ENCODE data around the gene ARHGEF1.

The ARHGEF1 gene

GRCh38 chr19:41864374-41864773, 18.6 kb upstream of the ARHGEF1 start:
- Histone ChIP-seq H3K79me2 (ENCODE audit: insufficient read depth, low read length) (peaks cover 50% of the 10 kb centered on the region), H3K9me2 (ENCODE audit: low read depth, low read length) (no peaks in the 10 kb centered on the region), H3K4me2 (ENCODE audit: low read length) (peak overlapping the region; percentile 52; the same call in 1 of the 2 replicates), H3K9ac (ENCODE audit: low read length) (peak overlapping the region; percentile 1; the same call in 1 of the 2 replicates), H3K27ac (ENCODE audit: low read depth, low read length, poor library complexity, severe bottlenecking) (peak overlapping the region; percentile 48), H2AFZ (ENCODE audit: low read length) (no peak overlapping the region), H3K27me3 (ENCODE audit: insufficient read depth, low read length) (no peaks in the 10 kb centered on the region), H3K9me3 (ENCODE audit: low read length) (no peaks in the 10 kb centered on the region), H3K4me1 (ENCODE audit: insufficient read depth, low read length, severe bottlenecking) (peaks cover 85% of the 10 kb centered on the region), H3K4me3 (ENCODE audit: low read depth, low read length, poor library complexity, severe bottlenecking) (peak overlapping the region; percentile 30), H3K36me3 (ENCODE audit: insufficient read depth, low read length) (peaks cover 89% of the 10 kb centered on the region), H3F3A (ENCODE audit: insufficient read depth, low read length) (no peaks in the 10 kb centered on the region), H4K20me1 (ENCODE audit: insufficient read depth, low read length) (no peaks in the 10 kb centered on the region)
- TF ChIP-seq EZH2 (IDR thresholded peaks at IDR 0.05; ENCODE audit: borderline replicate concordance, low read length) = no peak
- TF ChIP-seq CTCF (IDR thresholded peaks at IDR 0.05; ENCODE audit: low read length) = no peak

GRCh38 chr19:41866284-41866683, 16.7 kb upstream of the ARHGEF1 start:
- Histone ChIP-seq H3K9me2 (ENCODE audit: low read depth, low read length) (no peaks in the 10 kb centered on the region), H3K9me3 (ENCODE audit: low read length) (no peaks in the 10 kb centered on the region), H3K27ac (ENCODE audit: low read depth, low read length, poor library complexity, severe bottlenecking) (peak overlapping the region; percentile 100), H3K9ac (ENCODE audit: low read length) (peak overlapping the region; percentile 28; the same call in 1 of the 2 replicates), H3K4me3 (ENCODE audit: low read depth, low read length, poor library complexity, severe bottlenecking) (peak overlapping the region; percentile 42), H3K4me2 (ENCODE audit: low read length) (peak overlapping the region; percentile 55), H3K27me3 (ENCODE audit: insufficient read depth, low read length) (no peaks in the 10 kb centered on the region), H3F3A (ENCODE audit: insufficient read depth, low read length) (peaks cover 7% of the 10 kb centered on the region; the same call in 1 of the 2 replicates), H3K36me3 (ENCODE audit: insufficient read depth, low read length) (peaks cover 97% of the 10 kb centered on the region), H2AFZ (ENCODE audit: low read length) (no peak overlapping the region), H4K20me1 (ENCODE audit: insufficient read depth, low read length) (no peaks in the 10 kb centered on the region), H3K4me1 (ENCODE audit: insufficient read depth, low read length, severe bottlenecking) (peaks cover 89% of the 10 kb centered on the region), H3K79me2 (ENCODE audit: insufficient read depth, low read length) (peaks cover 39% of the 10 kb centered on the region)
- TF ChIP-seq EZH2 (IDR thresholded peaks at IDR 0.05; ENCODE audit: borderline replicate concordance, low read length) (no peak), CTCF (IDR thresholded peaks at IDR 0.05; ENCODE audit: low read length) (no peak)

GRCh38 chr19:41868120-41868988, 14.6 kb upstream of the ARHGEF1 start:
- H2AFZ ChIP-seq (ENCODE audit: low read length) = no peak overlapping the region
- peaks cover 89% of the 10 kb centered on the region for H3K36me3 ChIP-seq (ENCODE audit: insufficient read depth, low read length)
- no peaks in the 10 kb centered on the region for H3K27me3 ChIP-seq (ENCODE audit: insufficient read depth, low read length)
- peak overlapping the region; percentile 30 for H3K4me3 ChIP-seq (ENCODE audit: low read depth, low read length, poor library complexity, severe bottlenecking)
- no peaks in the 10 kb centered on the region for H4K20me1 ChIP-seq (ENCODE audit: insufficient read depth, low read length)
- H3K79me2 ChIP-seq (ENCODE audit: insufficient read depth, low read length) = peaks cover 19% of the 10 kb centered on the region
- H3K9me3 ChIP-seq (ENCODE audit: low read length) = no peaks in the 10 kb centered on the region
- peak overlapping the region; percentile 100 for H3K27ac ChIP-seq (ENCODE audit: low read depth, low read length, poor library complexity, severe bottlenecking)
- H3K4me2 ChIP-seq (ENCODE audit: low read length) = peak overlapping the region; percentile 55
- no peaks in the 10 kb centered on the region for H3K9me2 ChIP-seq (ENCODE audit: low read depth, low read length)
- H3K9ac ChIP-seq (ENCODE audit: low read length) = peak overlapping the region; percentile 50; the same call in 1 of the 2 replicates
- peaks cover 14% of the 10 kb centered on the region for H3F3A ChIP-seq (ENCODE audit: insufficient read depth, low read length)
- H3K4me1 ChIP-seq (ENCODE audit: insufficient read depth, low read length, severe bottlenecking) = peaks cover 72% of the 10 kb centered on the region
- TF ChIP-seq EZH2 (IDR thresholded peaks at IDR 0.05; ENCODE audit: borderline replicate concordance, low read length) = no peak
- TF ChIP-seq CTCF (IDR thresholded peaks at IDR 0.05; ENCODE audit: low read length) = no peak
